Diencephalon (tissue), 1 donor: ENCODE results near the gene ACVR1. TPM values are rescaled to one million over a fixed set of nuclear protein-coding genes. Genes with fewer than 3 reads are reported as not detected.

ENCODE experiments used
- small RNA-seq: library from RNA; depleted of rRNA; stranded (forward); fragments of <200 nt; gene quantifications from one replicate; pipeline ENCODE3, GENCODE V24; 2014
- total RNA-seq: library from RNA; depleted of rRNA; stranded (reverse); fragments of >200 nt; gene quantifications from one replicate; pipeline ENCODE4 v1.2.3, GENCODE V29; 2014

ACVR1 gene
- total RNA-seq = 15.0 TPM

DNA sequence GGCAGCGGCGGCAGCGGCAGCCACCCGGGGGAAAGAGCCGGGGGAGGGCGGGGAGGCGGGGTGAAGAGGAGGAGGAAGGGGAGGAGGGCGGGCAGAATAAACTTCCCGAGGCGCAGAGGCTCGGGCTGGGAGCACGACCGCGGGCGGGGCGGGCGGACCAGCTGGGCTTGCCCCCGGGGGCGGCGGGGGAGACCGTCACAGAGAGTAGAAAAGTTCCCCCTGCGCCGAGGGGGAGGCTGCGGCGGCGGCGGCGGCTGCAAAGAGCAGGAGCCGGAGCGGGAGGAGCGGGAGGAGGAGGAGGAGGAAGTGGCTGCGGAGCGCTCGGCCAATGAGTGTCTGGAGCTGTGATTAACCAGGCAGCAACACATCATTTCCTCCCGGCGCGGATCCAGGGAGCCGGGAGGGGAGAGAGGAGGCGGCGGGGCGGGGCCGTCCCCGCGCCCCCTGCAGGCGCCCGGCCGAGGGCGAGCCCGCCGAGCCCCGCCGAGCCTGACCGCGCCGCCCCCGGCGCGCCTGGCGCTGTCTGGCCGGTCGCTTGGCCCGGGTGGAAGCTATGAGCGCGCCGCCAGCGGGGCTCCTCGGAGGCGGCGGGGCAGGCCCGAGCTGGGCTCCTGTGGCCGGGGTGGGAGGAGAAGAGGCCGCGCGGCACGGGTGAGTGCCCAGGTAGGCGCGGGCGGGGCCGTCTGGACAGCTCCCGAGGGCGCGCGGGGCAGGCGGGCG is at the start of gene ACVR1:
Gene ACVR1, minus strand, starts transcription at position 265 of the 720 bp plus-strand sequence. CDS start 76,837 bp downstream, outside the sequence.

Small RNAs within 50 kb of the gene (small RNA-seq; reads per million reads assigned to genes)
- gene RNU6-436P = not detected

Other genes starting within 250 kb of the ACVR1 start
- gene ACVR1C, start 247.5 kb downstream of the ACVR1 start, total RNA-seq = 3.5 TPM
- 0.69 TPM for gene UPP2, start 225.5 kb upstream of the ACVR1 start, total RNA-seq